Nucleus accumbens (tissue), 56 donors: Measurements from ENCODE around the gene STK32C.
"Not testable (repeated sequence)": the region's sequence is repeated elsewhere in the genome, so short reads cannot be mapped to it uniquely, and the experiment has no call there.

Experiments
- DNase-seq, 56 donors: peaks; one replicate each; lab custom pipeline; 2025; lab: John Stamatoyannopoulos, UW

The STK32C gene

GRCh38 chr10:132339276-132339675 lies 31.5 kb upstream of the STK32C start:
- no peak for DNase-seq

- no peak for DNase-seq
Measured at GRCh38 chr10:132338876-132339275, 31.1 kb upstream of the STK32C start.

GRCh38 chr10:132337854-132338253 lies 30.1 kb upstream of the STK32C start:
- not testable (repeated sequence) for DNase-seq

GRCh38 chr10:132336919-132337407 lies 29.2 kb upstream of the STK32C start:
- peak in 8 of 56 donors; percentile 8 to 35 (median 16) for DNase-seq

GRCh38 chr10:132336064-132336746 lies 28.5 kb upstream of the STK32C start:
- no peak for DNase-seq

GRCh38 chr10:132335189-132336063 lies 27.7 kb upstream of the STK32C start:
- DNase-seq = peak in 22 of 56 donors; percentile 10 to 74 (median 35)

- no peak for DNase-seq
Measured at GRCh38 chr10:132334631-132335188, 27.0 kb upstream of the STK32C start.

- DNase-seq = no peak
Measured at GRCh38 chr10:132333386-132333785, 25.6 kb upstream of the STK32C start.

GRCh38 chr10:132332433-132332754 lies 24.6 kb upstream of the STK32C start:
- DNase-seq = peak in 2 of 56 donors; percentile 50 to 56

- peak; percentile 37 to 100 (median 95) for DNase-seq
Measured at GRCh38 chr10:132331601-132332432, 24.1 kb upstream of the STK32C start, which contains the start of gene LRRC27. TSS of gene LRRC27 (plus strand) at chr10:132332193. CDS start at chr10:132333525, 1,332 bp downstream.

GRCh38 chr10:132330486-132330833 lies 22.7 kb upstream of the STK32C start:
- no peak for DNase-seq

GRCh38 chr10:132329565-132330485 lies 22.1 kb upstream of the STK32C start:
- DNase-seq = no peak

- DNase-seq = no peak
Measured at GRCh38 chr10:132328738-132329137, 21.0 kb upstream of the STK32C start.

GRCh38 chr10:132328106-132328505 lies 20.4 kb upstream of the STK32C start:
- no peak for DNase-seq

GRCh38 chr10:132326925-132327324 lies 19.2 kb upstream of the STK32C start:
- no peak for DNase-seq

- no peak for DNase-seq
Measured at GRCh38 chr10:132326344-132326889, 18.7 kb upstream of the STK32C start.

GRCh38 chr10:132324186-132324585 lies 16.4 kb upstream of the STK32C start:
- DNase-seq = no peak

GRCh38 chr10:132322586-132323048 lies 14.9 kb upstream of the STK32C start:
- no peak for DNase-seq

- DNase-seq = no peak
Measured at GRCh38 chr10:132321726-132322125, 14.0 kb upstream of the STK32C start.
